SKM-1 (cell line): ENCODE results near the gene ADAMTS6.

Source experiments
- DNase-seq: peaks from one replicate; lab custom pipeline; 2025; ENCODE audit not compliant: unreplicated experiment; lab: John Stamatoyannopoulos, UW

ADAMTS6 gene

DNA sequence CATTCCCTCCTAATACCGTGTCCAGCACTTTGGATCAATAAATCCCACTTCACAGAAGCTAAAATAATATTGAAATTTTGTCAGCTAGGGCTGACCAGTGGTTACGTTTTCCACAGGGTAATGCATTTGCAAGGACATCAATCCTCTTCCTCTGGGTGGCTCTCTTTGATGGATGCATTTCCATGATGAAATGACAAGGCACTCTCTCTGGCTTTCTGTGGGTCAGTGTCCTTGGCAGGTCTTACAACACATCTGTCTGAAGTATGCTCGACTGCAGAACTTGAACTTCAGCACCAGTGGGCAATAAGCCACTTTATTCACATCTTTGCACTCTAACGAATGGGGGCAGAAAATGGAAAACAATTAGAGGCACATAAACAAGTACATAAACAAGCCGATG is 330.1 kb downstream of the ADAMTS6 start:
- no peak for DNase-seq

DNA sequence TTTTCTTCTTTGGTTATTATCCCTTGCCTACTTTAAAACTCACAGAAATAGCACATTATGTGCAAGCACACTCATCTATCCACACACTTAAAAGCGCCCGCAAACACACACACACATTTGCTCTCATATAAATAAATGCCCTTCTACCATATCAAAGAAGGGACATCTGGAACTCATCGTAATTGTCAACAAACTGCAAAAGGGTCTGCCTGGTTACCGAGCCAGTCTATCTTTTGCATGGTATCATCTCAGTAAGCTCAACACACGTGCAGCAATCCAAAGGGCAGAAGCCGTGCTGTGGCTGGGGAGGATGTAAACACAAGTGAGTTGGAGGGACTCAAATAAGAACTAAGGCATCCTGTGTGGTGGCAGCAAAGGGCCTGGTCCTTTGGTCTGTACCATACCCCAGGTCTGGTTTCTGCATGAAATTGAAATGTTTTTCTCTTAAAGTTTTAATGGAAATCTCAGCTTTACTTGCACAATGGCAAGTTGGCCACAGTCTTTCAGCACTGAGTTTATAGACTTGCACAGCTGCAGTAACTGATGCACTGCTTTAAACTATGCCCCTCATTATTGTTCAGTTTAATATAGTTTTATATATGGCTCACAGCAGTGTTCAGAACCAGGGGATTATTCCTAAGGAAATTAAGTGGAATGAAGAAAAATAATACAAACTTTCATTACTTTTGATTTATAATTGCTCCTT is 331.0 kb downstream of the ADAMTS6 start:
- DNase-seq = no peak

DNA sequence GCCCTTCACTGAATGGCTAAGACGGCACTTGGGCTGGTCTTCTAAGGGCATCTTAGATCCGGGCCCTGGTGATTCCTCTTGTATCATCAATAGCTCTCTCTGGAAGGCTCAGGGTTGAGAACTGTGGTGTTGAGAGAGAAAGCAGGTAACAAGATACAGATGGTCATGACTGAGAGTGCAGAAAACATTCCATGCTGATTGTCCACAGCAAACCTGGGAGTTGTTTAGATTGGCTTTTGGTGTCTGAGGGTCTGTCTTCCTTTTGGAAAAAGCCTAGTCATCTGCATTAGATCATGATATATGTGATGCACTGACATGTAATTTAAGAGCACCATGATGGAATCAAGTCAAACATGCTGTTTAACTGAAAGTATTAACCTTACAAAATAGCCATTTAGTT is 331.9 kb downstream of the ADAMTS6 start:
- no peak for DNase-seq

DNA sequence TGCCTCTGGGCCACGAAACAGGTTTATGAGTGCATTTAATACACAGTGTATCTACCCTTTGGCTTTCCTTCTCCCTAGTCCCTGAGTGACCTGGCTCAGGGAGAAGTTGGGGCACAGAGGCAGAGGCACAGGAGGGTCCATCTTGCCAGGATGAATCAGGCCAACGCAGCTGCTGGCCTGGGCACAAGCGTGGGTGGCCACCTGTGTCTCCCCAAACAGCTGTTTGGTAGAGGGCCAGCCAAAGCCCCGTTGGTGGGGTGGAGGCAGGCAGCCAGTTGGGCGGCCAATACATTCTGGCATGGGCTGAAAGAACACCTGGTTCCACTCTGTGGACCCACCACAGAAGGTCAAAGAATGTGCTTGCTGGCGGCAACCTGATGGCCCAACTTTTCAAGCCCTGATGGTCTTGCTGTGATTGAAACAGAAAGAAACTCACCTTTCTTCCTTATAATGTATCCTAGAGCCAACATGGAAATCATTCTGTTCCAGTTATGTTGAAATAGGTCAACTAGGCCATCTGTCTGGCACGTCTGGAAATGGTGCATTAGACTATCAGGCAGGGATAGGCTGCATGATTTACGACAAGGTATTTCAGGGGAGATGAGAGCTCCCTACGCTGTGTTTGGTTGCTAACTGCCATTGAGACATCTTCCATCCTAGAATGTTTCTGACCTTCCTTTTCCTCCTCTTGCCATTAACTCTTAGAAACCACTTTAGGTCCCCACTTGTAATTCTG is 337.4 kb downstream of the ADAMTS6 start:
- no peak for DNase-seq

DNA sequence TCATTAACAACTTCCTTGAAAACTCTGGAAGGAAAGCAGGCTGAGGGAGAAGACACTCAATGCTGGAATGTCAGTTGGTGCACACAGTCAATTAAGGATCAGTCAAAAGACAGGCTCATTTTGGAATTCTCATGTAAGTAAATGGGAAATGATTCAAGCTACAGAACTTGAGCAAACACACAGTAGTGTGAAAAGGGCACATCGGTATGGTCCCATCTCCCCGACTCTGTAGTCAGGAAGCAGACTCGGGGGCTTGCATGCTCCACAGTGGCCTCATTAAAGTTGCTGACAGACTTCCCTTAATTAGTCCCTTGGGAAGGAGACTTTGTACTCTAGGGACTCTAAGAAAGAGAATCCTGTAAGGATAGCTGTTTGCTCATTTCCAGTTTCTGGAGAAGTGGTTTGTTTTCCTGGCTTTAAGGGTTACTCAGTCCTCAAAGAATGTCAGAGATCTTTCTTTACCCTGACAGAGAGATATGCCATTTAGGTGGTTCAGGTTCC is 339.2 kb downstream of the ADAMTS6 start:
- no peak for DNase-seq

DNA sequence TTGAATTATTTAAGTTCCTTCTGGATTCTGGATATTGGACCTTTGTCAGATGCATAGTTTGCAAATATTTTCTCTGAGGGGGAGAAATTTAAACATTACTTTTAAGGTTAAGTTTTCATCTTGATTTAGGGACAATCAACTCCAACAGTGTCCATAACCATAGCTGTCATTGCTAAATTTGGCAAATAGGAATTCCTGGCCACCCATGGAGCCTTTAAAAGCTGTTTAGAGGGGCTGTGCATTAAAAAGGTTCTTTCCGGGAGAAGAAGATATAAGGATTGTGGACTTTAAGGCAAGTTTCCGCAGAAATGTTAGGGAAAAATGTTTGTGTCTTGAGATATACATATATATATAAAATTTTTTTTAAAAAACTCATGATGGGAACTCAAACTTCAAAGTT is 339.7 kb downstream of the ADAMTS6 start:
- no peak for DNase-seq

DNA sequence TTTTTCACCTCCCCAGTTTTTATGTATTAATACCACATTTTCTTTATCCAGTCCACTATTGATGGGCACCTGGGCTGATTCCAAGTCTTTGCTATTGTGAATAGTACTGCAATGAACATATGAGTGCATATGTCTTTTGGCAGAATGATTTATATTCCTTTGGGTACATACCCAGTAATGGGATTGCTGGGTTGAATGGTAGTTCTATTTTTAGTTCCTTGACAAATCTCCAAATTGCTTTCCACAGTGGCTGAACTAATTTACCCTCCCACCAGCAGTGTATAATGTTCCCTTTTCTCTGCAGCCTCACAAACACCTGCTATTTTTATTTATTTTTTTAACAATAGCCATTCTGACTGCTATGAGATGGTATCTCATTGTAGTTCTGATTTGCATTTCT is 340.2 kb downstream of the ADAMTS6 start:
- no peak for DNase-seq

DNA sequence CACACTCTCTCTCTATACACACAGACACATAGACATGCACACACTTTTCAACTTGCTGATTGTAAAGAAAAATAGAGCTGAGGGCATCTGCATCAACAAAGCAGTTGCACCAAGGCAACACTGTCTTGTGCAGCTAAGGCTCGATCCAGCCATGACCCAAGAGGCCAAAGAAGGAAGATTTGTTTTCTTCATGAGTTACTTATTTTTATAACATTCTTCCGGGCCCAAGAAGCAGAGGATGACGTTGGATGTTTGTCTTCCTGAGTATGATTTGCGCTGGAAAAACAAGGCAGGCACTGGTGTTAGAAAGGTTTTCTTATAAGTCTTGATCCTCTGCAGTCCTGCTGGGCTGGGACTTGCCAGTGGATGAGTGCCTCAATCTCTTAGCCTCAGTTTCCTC is 344.1 kb downstream of the ADAMTS6 start:
- no peak for DNase-seq

DNA sequence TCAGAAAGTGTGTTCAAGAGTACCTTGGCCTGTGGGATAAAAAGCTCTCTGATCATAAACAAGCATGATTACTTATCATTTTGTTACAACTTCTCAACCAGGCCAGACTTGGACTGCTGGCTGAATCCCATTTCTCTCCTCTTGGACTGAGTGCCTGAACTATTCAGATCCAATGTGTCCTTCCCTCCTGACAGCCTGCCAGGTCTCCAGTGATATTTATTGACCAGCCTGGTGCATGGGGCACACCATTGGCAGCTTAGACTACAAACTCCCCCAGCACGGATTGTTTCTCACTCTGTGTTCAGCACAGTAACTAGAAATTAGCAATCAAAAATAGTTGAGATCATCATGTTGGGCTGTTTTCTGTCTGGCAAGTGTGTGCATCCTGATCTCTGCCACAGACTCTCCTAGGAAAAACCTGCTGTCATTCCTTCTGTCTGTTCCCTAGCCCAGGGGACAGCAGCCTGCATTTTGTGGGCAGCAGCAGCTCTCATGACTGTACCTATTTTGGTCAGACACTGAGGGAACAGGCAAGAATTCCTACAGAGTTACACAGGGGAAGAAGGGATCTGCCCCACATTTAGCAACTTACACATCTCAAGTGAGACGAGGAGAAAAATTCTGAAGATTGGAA is 348.1 kb downstream of the ADAMTS6 start:
- no peak for DNase-seq

DNA sequence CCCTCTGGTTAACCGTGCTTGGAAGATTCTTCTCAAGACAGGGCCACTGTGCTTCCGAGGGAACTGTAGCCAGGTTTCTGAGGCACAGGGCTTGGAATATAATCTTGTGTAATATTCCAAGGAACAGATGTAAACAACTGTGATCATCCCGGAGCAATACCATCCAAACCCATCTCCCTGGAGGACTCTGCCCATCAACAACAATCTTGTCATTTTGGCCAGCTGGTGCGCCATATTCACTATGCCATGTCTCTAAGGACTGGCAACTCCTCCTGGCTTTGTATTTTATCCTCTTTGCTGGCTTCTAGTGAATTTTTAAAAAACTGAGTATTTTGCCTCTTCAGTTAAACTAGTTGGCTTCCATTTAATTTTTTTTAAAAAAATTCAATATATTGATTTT is 349.3 kb downstream of the ADAMTS6 start:
- no peak for DNase-seq

DNA sequence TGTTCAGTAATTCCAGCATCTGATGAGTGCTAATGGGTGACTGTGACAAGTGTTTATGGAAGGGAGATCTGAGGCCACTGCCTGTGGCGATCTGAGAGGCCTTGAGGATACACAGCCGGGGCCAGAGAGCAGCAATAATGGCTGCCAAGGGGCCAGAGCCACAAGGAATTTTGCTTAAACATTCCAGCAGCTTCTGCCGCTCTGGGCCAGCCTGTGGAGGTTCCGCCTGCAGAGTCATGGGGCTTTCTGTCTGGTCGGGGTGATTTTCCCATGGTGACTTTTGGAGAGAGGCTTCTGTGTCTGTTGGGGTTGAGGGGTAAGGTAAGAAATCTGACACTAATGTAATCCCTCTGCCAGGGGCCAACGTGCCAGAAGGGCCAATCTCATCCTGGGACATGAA is 353.5 kb downstream of the ADAMTS6 start:
- DNase-seq = no peak

DNA sequence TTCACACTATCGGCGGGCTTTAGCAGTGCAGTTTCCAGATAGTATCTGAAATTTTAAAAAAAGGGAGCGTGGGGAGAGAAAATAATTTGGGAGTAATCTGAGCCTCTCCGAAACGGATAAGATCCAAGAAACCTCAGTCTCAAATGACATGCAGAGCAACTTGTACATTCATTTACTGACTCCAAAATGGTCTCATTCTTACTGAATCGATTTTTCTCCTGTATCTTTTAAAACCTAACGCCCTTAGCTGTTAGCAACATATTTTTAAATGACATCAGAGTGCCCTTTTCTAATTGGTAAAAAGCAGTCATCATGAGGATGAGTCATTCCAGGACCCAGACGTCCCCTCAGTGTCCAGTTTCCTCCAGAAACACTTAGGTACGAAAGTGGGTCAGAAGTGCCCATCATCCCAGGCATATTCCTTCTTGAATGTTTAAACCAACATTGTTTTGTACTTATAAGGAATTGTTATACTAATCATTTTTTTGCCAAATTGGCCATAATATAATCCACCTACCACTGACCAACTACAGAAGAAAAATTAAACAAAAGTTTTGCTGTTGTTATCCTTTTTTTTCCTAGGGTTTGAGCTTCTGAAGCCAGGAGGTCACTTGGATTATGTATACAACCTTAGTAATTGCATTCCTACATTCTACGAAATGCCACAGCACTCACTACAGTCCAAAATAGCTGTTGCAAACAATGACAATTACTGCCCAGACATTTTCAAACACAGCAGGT is 354.4 kb downstream of the ADAMTS6 start:
- no peak for DNase-seq

DNA sequence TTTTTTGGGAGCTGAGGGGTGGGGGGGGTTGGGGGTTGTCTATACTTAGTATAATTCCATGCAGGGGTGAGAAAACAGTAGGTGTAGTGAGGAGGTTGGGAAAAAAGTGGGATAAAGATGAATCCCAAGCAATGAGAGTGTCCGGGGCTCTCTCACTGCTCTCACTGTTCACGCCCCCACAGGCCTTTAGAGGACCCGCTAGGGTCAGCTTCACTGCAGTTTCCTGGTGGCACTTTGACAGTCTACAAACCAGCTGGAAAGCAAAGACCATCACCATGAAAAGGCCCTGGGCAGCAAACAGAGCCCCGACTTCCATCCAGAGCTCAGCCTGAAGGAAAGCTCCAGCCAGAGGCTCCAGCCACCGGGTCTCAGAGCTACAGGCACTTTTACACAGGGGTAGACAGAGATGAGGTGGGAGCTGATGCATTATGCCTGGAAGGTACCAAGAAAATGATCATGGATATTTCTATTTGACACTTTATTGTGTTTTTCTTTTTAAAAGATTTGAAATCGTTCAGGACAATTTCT is 355.1 kb downstream of the ADAMTS6 start:
- no peak for DNase-seq

DNA sequence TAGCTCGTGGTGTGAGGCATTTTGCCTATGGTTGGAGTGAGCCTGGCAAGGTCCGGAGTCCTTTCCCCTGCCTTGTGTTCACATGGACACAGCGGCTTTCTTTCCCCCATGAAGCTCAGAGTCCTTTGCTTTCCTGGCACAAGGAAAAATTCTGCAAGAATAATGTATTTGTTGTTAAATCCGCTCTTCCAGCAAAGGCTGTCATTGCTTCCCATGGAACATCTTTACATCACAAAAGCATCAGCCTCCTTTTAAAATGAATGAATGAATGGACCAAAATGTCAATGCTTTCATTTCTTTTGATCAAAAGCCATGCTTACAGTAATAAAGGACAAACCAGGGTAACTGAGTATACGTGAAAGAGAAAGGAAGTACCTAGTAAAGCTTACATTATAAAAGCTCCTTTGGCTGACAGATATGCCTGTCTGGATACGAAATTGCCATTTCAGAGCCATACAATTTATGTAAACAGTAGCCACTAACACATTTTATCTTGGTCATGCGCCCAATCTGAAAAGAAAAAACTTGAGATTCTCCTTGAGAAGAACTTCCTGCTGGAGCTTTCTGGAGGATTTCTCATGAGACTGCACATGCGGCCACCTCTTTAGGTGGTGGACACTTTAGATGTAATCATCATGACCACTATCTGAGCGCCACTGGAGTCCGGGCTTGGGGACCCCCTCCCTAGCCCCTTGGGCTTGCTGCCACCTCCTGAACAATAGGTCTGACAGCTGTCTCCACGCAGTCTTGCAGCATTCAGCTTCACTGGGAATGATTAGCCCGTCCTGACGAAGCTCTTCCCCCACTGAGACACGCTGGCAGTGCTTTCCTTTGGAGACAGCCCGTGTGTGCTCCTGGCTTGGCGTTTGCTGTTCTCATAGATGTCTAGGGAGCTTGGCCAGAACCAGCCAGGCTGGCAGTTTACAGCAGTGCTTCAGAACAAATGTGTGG is 355.9 kb downstream of the ADAMTS6 start:
- DNase-seq = no peak

DNA sequence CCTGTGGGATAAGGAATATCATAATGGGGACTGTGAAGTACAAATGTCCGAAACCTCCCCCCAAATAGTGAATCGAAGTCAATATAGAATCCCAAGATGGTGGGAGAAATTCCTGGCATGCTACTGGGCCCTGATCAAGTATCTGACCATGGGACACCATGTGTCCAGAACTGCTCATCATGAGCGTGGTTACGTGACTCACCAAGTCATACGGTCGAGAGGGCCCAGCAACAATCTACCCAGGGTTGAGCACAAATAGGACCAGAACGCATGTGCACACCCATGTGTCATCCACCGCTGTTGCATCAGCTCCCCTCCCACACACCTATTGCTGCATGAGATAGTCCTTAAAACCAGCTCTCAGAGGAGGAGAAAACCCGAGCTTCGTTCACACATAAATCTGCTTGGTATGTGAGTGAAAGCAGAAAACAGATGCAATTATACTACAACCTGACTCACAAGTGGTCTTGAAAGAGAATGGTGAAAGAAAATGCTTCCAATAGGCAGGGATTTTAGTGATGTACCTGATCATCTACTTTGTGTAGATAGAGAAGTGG is 359.8 kb downstream of the ADAMTS6 start:
- DNase-seq = no peak

DNA sequence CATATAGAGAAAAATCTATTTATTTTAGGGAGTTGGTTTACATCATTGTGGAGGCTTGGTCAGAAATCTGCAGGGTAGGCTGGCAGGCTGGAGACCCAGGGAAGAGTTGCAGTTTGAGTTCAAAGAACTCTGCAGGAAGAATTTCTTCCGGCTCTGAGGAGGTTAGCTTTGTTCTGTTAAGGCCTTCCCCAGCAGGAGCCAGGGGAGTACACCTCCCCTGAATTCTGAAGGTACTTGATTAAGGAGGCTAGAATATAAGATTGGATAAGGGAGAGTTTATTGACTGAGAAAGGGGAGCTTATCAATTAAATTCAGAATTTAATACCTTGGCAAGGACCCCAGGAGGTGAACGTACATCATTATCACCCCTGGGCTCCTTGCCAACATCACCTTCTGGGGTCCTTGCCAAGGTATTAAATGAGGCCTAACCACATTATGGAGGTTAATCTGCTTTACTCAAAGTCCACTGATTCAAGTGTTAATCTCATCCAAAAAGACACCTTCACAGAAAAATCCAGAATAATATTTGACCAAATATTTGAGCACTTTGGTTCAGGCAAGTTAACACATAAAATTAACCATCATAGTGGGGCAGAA is 361.3 kb downstream of the ADAMTS6 start:
- DNase-seq = no peak

DNA sequence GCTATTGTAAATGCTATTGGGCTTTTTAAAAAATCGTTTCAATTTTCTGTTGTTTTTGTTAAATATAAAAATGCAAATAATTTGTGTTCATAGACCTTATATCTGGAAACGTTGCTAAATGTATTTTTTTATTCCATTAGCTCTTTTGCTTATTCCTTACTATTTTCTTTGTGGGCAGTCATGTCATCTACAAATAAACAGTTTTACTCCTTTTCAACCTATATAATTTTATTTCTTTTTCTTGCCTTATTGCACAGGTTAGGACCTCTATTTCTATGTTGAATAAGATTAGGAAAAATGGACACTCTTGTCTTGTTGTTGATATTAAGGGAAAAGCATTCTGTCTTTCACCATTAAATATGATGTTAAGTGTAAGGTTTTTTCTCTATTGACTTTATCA is 364.2 kb downstream of the ADAMTS6 start:
- DNase-seq = no peak

DNA sequence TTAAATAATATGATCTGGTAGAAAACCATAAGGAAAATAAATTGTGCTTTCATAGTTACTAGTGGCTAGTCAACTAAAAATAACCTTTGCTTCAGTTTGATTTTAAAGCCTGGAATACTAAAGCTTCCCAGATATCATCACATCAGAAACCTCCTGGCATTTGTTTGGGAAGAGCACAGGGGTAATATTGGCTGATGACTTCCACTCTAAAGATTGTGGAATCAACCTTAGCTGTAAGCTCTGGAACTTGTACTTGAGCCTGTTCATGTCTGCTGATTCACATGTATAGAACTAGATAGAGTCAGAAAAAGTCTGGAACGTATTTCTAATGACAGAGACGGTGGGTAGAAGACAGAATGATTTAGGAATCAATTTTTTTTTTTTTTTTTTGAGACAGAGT is 367.9 kb downstream of the ADAMTS6 start:
- DNase-seq = no peak

DNA sequence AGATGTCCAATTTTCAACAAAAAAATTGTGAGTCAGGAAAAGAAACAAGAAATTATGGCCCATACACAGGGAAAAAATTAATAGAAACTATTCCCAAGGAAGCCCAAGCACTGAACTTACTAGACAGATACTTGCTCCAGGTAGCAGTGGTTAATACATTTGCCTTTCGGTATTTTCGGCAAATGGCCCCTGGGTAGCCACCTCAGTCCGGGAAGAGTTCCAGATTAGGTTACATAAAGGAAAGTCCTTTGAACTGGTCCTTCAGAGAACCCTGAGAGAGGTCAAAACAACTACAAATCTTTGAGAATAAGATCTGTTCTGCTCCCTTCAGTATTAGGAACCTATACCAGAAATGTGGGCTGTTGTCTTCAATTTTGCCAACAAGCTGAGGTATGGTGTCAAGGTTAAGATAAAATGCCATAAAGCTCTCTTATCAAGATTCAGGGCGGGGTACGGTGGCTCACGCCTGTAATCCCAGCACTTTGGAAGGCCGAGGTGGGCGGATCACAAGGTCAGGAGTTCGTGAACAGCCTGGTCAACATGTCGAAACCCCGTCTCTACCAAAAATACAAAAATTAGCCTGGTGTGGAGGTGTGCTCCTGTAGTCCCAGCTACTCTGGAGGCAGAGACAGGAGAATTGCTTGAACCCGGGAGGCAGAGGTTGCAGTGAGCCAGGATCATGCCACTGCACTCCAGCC is 369.6 kb downstream of the ADAMTS6 start:
- no peak for DNase-seq
